GM12801 (cell line): ENCODE results near the gene OR10AD1.

Source experiments
- CTCF ChIP-seq: IDR thresholded peaks from one replicate; pipeline ENCODE4 v1.5.1; 2011; ENCODE audit warnings: control low read depth; ENCODE audit not compliant: insufficient read length; ENCODE audit errors: extremely low read depth

Gene OR10AD1

GRCh38 chr12:48216785-48217184 lies 13.7 kb upstream of the OR10AD1 start:
- TF ChIP-seq CTCF: no peak

- TF ChIP-seq CTCF: no peak
Measured at GRCh38 chr12:48202766-48203165, 326 bp downstream of the OR10AD1 start.

GRCh38 chr12:48201516-48201915 lies 1.6 kb downstream of the OR10AD1 start:
- TF ChIP-seq CTCF: no peak

GRCh38 chr12:48201091-48201490 lies 2.0 kb downstream of the OR10AD1 start:
- no peak for TF ChIP-seq CTCF

GRCh38 chr12:48199774-48200221 lies 3.3 kb downstream of the OR10AD1 start:
- no peak for TF ChIP-seq CTCF

- TF ChIP-seq CTCF: no peak
Measured at GRCh38 chr12:48198985-48199384, 4.1 kb downstream of the OR10AD1 start.

- no peak for TF ChIP-seq CTCF
Measured at GRCh38 chr12:48198672-48198971, 4.5 kb downstream of the OR10AD1 start.

- TF ChIP-seq CTCF: no peak
Measured at GRCh38 chr12:48197971-48198671, 5.0 kb downstream of the OR10AD1 start.
